Measurements from ENCODE around the gene BSND.

The BSND gene

GRCh38 chr1:55049914-55050278, 51.2 kb downstream of the BSND start:
- H3K4me3 ChIP-seq (ENCODE audit: low read depth, low read length) = no peak overlapping the region
- TF ChIP-seq CTCF (IDR thresholded peaks at IDR 0.05; ENCODE audit: control insufficient read depth, extremely low read depth, insufficient read depth) = no peak
- peak; percentile 95 for DNase-seq (ENCODE audit: low read depth)

- peak; percentile 37 for DNase-seq (ENCODE audit: low read depth)
- no peak overlapping the region for H3K4me3 ChIP-seq (ENCODE audit: low read depth, low read length)
- no peak for TF ChIP-seq CTCF (IDR thresholded peaks at IDR 0.05; ENCODE audit: control insufficient read depth, extremely low read depth, insufficient read depth)
Measured at GRCh38 chr1:55050283-55050682, 51.5 kb downstream of the BSND start.

- no peak for DNase-seq (ENCODE audit: low read depth)
- H3K4me3 ChIP-seq (ENCODE audit: low read depth, low read length) = no peak overlapping the region
- no peak for TF ChIP-seq CTCF (IDR thresholded peaks at IDR 0.05; ENCODE audit: control insufficient read depth, extremely low read depth, insufficient read depth)
Measured at GRCh38 chr1:55051169-55051568, 52.4 kb downstream of the BSND start.

DNA sequence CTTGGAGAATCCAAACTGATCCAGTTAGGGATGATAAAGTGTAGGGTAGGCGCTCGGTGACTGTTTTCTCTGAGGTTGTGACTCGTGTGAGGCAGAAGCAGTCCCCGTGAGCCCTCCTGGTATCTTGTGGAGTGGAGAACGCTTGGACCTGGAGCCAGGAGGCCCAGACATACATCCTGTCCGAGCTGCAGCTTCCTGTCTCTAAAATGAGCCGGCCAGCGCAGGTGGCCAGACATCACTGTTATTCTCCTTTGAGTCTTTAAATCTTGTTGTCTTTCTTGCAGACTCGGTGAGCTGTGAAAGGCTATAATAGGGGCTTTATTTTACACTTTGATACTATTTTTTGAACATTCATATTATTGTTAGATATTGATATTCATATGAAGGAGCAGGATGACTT, 52.9 kb downstream of the BSND start:
- no peak overlapping the region for H3K4me3 ChIP-seq (ENCODE audit: low read depth, low read length)
- DNase-seq (ENCODE audit: low read depth) = no peak
- no peak for TF ChIP-seq CTCF (IDR thresholded peaks at IDR 0.05; ENCODE audit: control insufficient read depth, extremely low read depth, insufficient read depth)

DNA sequence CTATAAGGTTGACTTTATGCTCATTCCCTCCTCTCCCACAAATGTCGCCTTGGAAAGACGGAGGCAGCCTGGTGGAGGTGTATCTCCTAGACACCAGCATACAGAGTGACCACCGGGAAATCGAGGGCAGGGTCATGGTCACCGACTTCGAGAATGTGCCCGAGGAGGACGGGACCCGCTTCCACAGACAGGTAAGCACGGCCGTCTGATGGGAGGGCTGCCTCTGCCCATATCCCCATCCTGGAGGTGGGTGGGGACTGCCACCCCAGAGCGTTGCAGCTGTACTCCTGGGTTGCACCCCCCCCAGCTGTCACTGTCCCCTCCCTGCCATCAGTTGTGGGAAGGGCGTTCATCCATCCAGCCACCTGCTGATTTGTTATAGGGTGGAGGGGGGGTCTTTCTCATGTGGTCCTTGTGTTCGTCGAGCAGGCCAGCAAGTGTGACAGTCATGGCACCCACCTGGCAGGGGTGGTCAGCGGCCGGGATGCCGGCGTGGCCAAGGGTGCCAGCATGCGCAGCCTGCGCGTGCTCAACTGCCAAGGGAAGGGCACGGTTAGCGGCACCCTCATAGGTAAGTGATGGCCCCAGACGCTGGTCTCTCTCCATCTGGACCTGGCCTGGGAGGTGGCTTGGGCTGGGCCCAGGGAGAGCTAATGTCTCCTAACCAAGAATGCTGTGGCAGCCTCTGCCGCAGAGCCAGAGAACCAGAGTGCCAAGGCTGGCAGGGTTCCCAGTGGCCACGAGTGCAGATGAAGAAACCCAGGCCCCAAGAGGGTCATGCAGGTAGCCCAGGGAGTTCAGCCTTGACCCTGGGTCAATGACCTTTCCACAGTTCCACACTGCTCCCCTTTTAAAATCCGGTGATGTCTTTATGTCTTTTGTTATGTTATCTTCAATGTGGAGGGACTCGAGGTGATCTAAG, 53.7 kb downstream of the BSND start:
- TF ChIP-seq CTCF (IDR thresholded peaks at IDR 0.05; ENCODE audit: control insufficient read depth, extremely low read depth, insufficient read depth) = no peak
- no peak for DNase-seq (ENCODE audit: low read depth)
- no peak overlapping the region for H3K4me3 ChIP-seq (ENCODE audit: low read depth, low read length)

DNA sequence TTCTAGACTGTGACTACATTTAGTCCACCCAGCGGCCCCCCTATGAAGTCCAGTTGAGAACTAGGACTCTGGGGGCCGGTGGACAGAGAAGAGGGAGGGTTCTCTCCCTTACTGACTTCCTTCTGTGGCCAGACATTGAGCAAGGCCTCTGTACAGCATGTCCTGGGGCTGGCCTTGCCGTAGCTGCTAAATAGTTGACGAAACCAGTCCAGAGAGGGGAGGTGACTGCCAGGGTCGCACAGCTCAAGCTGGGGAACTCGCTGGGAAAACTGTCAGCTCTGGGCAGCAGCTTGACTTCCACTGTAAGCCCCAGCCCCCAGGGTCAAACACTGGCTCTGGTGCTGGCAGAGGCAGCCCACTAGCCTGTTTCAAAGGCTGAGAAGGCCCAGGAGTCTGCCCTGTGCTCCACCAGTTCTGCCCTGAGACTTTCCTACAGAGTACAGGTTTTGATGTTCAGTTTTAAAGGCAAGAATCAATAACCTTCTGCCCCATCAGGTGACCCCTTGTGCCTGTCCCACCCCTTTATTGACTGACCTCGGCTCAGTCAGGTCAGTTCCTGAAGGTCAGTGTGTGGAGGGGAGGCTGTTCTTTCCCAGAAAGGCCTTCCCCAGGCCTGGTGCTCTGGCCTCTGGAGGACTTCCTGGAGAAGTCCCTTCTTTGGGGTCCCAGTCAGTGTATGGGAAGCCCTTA, 54.7 kb downstream of the BSND start:
- no peak overlapping the region for H3K4me3 ChIP-seq (ENCODE audit: low read depth, low read length)
- DNase-seq (ENCODE audit: low read depth) = no peak
- TF ChIP-seq CTCF (IDR thresholded peaks at IDR 0.05; ENCODE audit: control insufficient read depth, extremely low read depth, insufficient read depth) = no peak
